GM19351 (cell line): Measurements from ENCODE around the gene SEC16A.

ENCODE experiments used
- ATAC-seq: cut with Tn5 transposase; IDR thresholded peaks from one replicate; pipeline ENCODE4 v1.9.1; 2021; ENCODE audit warnings: mild to moderate bottlenecking, moderate library complexity; ENCODE audit not compliant: unreplicated experiment

The SEC16A gene

DNA sequence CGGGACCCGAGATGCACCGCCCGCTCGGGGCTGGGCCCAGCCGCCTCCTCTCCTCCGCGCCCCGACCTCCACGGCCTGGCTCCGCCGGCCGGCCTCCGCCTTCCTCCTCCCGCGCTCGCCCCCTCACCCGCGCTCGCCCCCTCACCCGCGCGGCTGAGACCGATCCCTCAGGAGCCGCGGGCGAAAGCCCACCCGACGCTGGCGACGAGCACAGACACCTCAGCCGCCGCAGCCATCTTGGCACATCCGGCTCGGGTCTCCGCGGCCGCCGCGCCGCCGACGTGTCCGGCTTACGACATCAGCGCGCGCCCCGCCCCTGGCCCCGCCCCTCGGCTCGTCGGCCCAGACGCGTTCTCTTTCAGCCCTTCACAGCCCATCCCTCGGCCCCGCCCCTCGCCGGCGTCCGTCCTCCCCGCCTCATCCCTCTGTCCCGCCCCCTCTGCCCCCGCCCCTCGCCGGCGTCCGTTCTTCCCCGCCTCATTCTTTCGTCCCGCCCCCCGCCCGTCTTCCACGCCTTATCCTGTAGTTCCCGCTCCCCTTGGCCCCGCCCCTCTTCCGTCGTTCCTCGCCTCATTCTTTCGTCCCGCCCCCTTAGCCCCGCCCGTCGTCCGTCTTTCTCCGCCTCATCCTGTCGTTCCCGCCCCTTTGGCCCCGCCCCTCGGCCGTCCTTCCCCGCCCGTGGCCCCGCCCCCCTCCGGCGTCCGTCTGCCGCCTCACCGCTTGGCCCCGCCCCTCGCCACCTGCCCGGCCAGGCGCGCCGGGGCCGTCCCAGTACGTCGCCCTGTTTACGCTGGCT lies at the start of gene SEC16A:
SEC16A (minus strand) TSS at position 248 of the 796 bp plus-strand sequence. CDS start 5,425 bp downstream, outside the sequence.
- peak; percentile 59 for ATAC-seq

DNA sequence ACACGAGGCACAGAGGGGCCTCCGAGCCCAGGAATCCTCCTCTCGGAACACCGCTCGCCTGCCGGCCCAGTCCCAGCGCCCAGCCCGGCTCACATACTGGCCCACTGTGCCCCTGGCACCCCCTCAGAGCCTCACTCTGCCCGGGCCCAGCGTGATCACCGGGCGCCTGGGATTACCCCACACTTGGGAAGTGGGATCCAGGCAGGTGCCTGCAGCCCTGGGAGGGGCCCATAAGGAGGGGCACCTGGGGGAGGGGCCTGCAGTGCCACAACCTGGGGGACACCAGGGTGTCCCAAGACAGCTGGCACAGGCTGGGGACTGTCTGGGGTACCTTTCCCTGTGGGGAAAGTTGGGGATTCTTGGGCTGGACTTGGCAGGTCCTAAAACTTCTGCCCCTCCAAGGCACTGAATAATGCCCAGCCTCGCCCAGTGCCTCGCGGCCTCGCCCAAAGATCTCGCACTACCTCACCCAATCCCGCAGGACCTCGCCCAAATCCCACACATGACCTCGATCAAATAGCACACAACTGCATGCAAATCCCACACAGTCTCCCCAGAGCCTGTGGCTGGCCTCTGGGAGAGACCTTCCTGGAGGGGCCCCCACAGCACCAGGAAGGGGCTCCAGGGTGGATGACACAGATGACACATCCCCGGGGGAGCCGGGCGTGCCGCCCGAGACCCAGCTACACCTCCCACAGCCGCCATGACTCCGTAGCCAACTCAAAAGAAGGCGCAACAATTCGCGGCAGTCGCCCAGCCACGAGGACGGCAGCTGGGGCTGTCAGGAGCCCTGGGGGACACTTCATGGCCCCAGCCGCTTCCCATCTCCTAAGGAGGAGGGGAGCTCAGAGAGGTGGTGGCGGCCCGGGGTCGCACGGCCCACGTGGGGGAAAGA lies 49.3 kb upstream of the SEC16A start:
- no peak for ATAC-seq

- ATAC-seq: no peak
Measured at GRCh38 chr9:136531186-136531903, 48.5 kb upstream of the SEC16A start.

DNA sequence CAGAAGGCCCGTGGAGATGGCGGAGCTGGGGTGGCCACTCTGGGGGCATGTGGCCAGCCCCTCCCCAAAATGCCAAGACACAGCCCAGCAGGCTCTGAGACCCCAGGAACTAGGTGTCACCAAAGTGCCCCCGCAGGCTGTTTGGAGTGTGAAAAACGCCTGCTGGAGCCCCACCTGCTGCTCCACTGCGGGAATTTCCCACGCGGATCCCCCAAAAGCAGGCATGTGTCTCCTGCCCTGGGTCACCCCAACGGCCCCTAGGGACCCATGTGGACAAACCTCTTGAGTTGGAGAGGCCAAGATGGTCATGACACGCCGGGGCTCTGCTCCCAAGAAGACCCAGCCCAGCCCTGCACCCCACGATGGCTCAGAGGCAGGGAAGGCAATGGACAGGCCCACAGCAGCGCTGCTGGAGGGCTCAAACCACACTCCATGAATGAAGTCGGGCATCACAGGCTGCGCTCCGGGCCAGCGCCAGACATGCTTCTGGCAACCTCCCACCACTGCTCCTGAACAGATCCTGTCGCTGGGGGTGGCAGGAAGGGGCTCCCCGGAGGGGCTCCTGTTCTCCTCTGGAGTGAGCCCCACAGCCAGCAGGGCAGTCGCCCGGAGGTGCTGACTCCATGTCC lies 47.7 kb upstream of the SEC16A start:
- ATAC-seq: no peak

DNA sequence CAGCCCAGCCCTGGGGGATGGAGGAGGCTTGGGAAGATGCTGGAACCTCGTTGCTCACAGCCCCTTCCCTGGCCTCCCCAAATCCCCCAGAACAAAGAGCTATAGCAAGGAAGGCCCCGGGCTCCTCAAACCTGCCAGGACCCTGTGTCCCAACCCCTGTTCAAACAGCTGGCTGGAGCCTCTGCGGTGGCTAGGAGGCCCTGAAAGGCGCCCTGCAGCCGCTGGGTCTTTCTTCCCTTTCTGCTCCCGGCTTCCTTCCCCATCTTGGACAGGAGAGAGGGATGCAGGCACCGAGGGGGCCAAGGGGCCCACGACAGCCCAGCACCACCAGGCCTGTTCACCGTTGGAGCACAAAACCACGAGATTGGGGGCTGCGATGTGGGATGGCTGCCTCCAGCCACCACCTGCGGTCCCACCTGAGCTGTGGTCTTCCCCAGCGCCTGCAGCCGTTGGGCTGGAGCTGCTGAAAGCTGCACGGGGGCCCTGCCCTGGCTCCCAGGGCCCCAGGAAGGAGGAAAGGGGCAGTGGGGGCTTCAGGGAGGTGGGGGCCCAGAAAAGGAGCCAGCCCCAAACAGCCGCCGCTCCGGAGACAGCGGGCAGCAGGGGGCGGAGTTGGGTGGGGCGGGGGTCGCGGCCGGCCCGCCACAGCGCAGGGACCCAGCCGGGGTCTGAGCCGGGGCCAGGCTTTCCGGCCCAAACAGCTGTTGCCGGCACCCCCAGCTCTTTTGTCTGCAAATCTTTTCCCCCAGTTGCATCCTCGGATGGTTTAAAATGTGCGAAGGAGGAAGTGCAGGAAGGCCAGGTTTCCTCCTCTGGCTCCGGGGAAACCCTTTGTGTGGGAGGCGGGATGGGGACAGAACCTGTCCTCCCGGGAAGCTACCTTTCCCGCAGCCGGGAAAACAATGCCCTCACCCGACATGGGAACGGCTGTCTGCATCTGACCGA lies 46.9 kb upstream of the SEC16A start:
- no peak for ATAC-seq

DNA sequence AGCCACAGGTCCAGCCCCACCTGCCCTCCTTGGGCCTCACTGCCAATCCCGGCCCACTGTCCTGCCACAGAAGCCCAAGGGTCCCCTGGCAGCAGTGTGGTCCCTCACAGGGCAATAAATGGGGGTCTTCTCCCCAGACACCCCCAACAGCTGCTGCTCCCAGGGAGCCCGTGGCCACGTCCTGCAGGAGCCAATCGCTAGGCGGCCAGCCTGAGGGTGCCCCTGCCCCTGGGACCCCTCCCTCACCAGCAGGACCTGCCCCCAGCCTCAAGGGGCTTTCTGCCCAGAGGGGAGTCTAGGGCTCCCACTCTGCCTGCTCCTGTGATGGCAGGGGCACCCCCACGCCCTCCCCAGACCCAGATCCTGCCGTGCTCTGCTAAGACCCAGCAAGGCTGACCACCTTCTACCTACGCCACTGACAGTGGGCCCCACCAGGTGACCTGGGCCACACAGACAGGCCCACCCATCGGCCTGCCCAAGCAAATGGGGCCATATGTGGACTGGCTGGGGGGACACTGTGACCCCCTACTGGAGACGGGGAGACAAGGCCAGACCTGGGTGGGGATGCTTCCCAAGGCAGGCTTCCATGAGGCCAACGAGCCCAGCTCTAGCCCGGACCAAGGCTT lies 46.0 kb upstream of the SEC16A start:
- no peak for ATAC-seq

- ATAC-seq: no peak
Measured at GRCh38 chr9:136527721-136528710, 45.2 kb upstream of the SEC16A start.

GRCh38 chr9:136527131-136527530 lies 44.3 kb upstream of the SEC16A start:
- no peak for ATAC-seq

- ATAC-seq: no peak
Measured at GRCh38 chr9:136526625-136527066, 43.8 kb upstream of the SEC16A start.

- ATAC-seq: no peak
Measured at GRCh38 chr9:136525841-136526499, 43.1 kb upstream of the SEC16A start.

- ATAC-seq: no peak
Measured at GRCh38 chr9:136525207-136525606, 42.4 kb upstream of the SEC16A start.

DNA sequence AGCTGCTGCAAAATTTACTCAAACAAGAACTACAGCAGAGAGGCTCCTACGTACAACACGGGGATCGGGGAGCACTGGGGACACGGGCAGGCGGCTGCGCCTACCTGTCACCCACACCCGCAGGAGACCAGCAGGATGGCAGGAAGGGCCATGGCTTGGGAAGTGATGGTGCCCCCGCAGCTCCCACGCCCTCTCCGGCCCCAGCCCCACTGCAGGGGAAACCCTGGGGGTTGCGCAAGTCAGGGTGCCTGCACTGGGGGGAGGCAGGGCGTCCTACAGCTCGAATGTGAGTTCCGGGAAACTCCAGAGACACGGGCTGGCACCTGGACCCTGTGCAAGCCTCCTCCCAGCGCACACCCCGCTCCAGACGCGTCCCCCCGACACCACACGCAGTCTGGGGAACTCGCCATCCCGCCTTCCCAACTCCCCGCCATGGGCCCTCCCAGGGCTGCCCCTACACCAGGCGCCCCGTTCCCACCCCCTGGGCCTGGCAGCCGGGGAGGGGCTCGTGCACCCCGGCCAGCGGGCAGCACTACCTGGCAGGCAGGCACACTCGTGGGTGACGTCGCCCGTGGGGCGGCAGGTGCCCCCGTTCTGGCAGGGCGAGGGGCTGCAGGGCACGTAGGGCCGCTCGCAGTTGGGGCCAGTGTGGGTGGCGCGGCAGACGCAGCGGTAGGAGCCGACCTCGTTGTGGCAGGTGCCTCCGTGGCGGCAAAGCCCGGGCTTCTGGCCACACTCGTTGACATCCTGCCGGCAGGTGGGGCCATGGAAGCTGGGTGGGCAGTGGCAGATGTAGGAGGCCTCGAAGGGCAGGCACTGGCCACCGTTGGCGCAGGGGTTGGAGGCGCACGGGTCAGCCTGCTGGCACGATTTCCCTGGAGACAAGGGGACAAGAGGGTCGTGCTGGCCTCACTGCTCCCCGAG lies 39.7 kb upstream of the SEC16A start:
- ATAC-seq: no peak

- no peak for ATAC-seq
Measured at GRCh38 chr9:136521537-136521936, 38.7 kb upstream of the SEC16A start.

DNA sequence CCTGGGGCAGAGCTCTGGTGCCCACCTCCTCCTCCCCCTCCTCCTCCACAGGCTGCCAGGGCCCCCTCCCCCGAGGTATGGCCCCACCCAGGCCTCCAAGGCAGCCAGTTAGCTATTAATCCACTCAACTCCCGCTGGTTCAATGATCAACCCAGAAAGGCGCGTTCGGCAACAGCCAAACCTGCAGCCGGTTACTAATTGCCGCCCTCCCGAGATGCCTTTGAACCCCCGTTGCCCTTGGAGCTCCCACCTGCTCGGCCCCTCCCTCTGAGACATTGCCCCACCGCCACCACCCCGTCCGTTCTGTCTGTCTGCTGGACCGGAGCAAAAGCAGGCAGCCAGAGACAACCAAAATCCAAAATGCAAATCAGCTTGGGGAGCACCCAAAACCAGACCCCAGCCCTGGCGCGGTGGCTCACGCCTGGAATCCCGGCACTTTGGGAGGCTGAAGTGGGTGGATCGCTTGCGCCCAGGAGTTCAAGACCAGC lies 37.3 kb upstream of the SEC16A start:
- no peak for ATAC-seq

GRCh38 chr9:136519263-136520052 lies 36.6 kb upstream of the SEC16A start:
- no peak for ATAC-seq
